ENCODE data around the gene SLC29A1.

SLC29A1 gene

GRCh38 chr6:44202332-44202971, 20.9 kb upstream of the SLC29A1 start (continued):
- TF ChIP-seq CSRNP3 (CRISPR knock-in tag; IDR thresholded peaks at IDR 0.05), result no peak

- TF ChIP-seq RARB (CRISPR knock-in tag; IDR thresholded peaks at IDR 0.05) (no peak), TSHZ2 (CRISPR knock-in tag; IDR thresholded peaks at IDR 0.05) (no peak), CSDC2 (CRISPR knock-in tag; IDR thresholded peaks at IDR 0.05) (no peak), ARNTL (CRISPR knock-in tag; IDR thresholded peaks at IDR 0.05; ENCODE audit: borderline replicate concordance, low read depth) (no peak), ZNF70 (CRISPR knock-in tag; IDR thresholded peaks at IDR 0.05) (no peak), TOX (CRISPR knock-in tag; IDR thresholded peaks at IDR 0.05; ENCODE audit: borderline replicate concordance) (no peak), OSR1 (CRISPR knock-in tag; IDR thresholded peaks at IDR 0.05) (no peak), CSRNP3 (CRISPR knock-in tag; IDR thresholded peaks at IDR 0.05) (no peak), TCF4 (CRISPR knock-in tag; IDR thresholded peaks at IDR 0.05; ENCODE audit: borderline replicate concordance) (no peak), SNAI2 (CRISPR knock-in tag; IDR thresholded peaks at IDR 0.05) (no peak), POU6F1 (CRISPR knock-in tag; IDR thresholded peaks at IDR 0.05; ENCODE audit: borderline replicate concordance, low read depth) (no peak), BACH2 (CRISPR knock-in tag; IDR thresholded peaks at IDR 0.05; ENCODE audit: borderline replicate concordance) (no peak)
- no peak for ATAC-seq
These were observed 20.2 kb upstream of the SLC29A1 start for GRCh38 chr6:44202972-44203750.

- no peak for TF ChIP-seq TSHZ2 (CRISPR knock-in tag; IDR thresholded peaks at IDR 0.05)
- TF ChIP-seq PPARA (CRISPR knock-in tag; IDR thresholded peaks at IDR 0.05; ENCODE audit: borderline replicate concordance), result no peak
- TF ChIP-seq ESRRG (CRISPR knock-in tag; IDR thresholded peaks at IDR 0.05), result no peak
- no peak for TF ChIP-seq POU6F1 (CRISPR knock-in tag; IDR thresholded peaks at IDR 0.05; ENCODE audit: borderline replicate concordance, low read depth)
- no peak for TF ChIP-seq SNAI2 (CRISPR knock-in tag; IDR thresholded peaks at IDR 0.05)
- TF ChIP-seq ZC3H10 (CRISPR knock-in tag; IDR thresholded peaks at IDR 0.05), result no peak
- TF ChIP-seq CSRNP3 (CRISPR knock-in tag; IDR thresholded peaks at IDR 0.05), result no peak
- ATAC-seq, result no peak
These were observed 19.4 kb upstream of the SLC29A1 start for GRCh38 chr6:44203955-44204354.
